GM18868 (cell line): Measurements from ENCODE around the gene CD93.

Source experiments
- ATAC-seq: cut with Tn5 transposase; IDR thresholded peaks from one replicate; pipeline ENCODE4 v1.9.1; 2021; ENCODE audit warnings: mild to moderate bottlenecking, moderate library complexity; ENCODE audit not compliant: unreplicated experiment

The CD93 gene

GRCh38 chr20:23084282-23084844, 1.8 kb downstream of the CD93 start:
- no peak for ATAC-seq

GRCh38 chr20:23083553-23084220, 2.4 kb downstream of the CD93 start:
- no peak for ATAC-seq

DNA sequence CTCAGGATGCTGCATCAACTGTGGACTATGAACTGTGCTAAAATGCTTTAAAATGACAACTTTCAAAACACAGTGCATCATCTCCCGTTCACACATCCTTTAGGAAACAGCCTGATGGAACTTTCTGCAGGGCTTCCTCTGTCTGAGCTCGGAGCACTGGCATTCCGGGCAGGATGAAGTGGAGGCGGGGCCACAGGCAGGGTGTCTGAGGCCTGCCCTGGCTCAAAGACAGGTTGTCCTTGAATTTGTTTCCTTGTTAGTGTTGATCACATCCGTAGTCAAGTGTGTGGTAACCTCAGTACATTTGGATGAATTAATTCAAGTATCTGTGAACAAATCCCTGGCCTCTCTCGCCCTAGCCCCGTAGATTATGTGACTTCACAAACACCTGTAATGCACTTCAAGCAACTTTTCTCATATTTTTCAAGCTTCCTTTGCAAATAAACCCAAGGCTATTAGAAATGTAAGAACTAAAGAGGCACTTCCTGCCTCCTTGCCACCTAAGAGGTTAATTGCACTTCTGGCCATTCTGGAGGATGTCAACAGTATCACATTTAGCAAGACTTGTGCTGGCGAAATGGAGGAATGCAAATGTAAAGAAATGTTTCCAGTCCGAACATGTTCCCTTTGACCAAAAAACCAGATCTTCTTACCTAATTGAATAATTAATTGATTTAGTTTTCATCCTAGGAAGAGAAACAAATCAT, 3.1 kb downstream of the CD93 start:
- no peak for ATAC-seq

GRCh38 chr20:23081263-23081819, 4.8 kb downstream of the CD93 start:
- ATAC-seq, result no peak

DNA sequence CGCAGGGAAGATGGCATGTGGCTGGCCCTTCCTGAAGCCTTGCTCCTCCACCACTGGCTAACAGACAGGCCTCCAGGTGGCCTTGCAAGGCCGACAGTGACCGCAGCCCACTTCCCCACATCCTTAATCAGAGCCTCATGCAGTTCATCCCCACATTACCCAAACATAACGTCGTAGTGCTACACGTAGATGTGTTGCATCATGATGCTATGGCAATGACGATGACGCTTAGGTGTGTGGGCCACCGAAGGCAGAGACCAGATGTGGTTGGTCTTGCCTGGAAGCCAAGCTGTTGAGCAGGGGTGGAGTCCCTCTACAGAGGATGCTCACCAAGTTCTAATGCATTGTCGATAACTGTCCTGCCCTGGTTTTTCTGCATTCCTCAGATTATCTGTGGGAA, 5.6 kb downstream of the CD93 start:
- ATAC-seq, result no peak

DNA sequence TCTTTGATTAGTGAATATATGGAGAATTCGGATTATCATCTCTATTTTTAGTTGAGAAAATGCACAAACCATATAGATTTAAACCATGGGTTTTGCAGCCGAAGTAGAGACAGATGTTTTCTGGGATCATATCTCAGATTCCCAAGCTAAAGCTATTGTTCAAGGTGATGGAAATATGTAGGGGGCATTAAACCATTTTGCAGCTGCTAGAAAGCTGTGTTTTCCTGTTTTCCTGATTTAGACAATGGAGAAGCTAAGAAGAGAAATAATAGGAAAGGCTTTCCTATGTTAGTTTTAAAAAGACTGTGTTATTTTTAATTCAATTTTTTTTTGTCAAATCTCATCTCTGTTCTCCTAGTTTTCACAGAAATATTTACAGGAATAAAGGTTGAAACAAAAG, 6.2 kb downstream of the CD93 start:
- no peak for ATAC-seq

- ATAC-seq, result no peak
Observed at GRCh38 chr20:23079016-23079351, 7.1 kb downstream of the CD93 start.

DNA sequence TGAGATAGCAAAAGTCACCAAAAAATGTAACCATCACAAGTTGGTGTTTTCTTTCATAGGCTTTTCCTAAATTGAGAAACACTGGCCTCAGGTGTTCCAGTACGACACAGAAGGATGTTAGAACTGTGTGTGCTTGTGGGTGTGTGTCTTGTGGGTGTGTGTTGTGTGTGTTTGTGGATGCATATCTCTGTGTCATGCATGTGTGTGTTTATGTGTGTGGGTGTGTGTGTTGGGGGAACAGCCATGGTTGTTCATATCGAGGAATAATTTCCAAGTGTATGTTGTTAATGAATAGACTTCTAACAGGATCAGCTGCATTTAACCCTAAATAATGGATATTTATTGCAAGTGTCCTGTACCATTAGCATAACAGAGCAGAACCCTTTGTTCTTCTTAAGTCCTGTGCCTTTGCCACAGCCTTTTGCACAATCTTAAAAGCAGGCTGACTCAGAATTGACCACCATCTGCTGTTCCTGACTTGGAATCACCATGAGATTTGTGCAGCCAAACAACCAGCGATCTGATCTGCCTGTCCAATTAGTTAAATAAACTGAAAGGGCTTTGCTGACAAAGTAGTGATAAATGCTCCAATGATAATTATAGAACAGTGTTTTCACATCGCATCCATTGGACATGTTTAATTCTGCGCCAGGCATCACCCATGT, 7.6 kb downstream of the CD93 start:
- no peak for ATAC-seq

GRCh38 chr20:23077277-23077676, 8.8 kb downstream of the CD93 start:
- ATAC-seq, result no peak

GRCh38 chr20:23074052-23074451, 12.1 kb downstream of the CD93 start:
- no peak for ATAC-seq

DNA sequence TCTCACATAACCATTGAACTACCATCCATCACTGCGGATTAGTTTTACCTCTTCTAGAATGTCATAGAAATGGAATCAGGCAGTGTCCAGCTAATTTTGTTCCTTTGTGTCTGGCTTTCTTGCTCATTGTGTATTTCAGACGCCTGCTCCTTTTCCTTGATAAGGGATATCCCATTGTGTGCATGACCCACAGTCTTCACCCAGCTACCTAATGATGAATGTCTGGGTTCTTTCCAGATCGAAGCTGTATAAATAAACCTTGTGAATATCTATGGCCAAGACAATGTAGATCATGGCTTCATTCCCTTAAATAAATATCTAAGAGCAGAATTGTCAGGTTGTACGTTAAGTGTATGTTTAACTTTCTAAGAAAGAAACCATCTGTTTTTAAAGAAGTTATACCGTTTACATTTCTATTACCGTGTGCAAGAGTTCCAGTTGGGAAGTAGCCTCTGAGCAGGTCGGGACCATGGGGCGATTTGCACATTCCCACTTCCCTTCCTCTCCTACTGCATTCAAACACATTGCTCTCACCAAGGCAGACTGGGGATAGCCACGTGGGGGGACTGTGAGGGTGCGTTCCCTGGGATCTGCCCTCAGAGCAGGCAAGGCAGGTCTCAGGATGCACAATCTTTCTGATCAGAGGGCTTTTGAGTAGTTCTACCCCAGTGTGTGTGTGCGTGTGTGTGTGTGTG, 13.1 kb downstream of the CD93 start:
- no peak for ATAC-seq

DNA sequence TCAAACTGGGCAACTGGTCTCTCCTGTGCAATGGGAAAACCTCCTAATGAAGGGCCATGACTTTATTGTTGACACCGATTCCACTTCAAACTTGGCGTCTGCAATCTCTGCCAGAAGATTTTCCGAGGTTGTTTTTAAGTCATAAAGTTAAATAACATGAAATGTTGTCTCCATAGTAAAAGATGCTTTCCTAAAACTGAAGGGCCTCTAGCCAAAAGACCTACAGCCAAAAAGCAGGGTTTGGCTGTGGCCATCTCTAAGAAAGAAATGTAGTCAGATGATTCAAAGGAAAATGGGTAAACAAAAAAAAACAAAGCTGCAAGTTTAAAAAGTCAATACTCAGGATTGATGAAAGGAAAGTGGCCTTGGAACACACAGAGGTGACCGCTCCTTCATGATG, 14.1 kb downstream of the CD93 start:
- ATAC-seq, result no peak

DNA sequence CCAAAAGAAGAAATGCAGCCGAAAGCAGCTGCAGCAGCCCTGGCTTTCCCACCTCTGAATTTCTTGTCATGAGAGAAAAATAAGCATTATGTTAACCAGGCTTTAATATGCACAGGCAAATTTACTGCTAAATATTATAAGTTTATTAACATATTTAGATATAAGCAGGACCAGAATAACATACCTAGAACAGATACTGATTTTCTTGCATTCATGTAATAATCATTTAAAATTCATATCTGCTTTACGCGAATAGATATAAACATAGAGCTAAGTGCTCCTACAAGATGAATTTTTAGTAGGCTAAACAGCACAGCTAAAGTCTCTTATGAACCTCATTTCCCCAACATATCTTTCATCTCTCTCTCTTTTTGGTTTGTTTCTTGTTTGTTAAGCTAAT, 14.7 kb downstream of the CD93 start:
- ATAC-seq, result no peak

DNA sequence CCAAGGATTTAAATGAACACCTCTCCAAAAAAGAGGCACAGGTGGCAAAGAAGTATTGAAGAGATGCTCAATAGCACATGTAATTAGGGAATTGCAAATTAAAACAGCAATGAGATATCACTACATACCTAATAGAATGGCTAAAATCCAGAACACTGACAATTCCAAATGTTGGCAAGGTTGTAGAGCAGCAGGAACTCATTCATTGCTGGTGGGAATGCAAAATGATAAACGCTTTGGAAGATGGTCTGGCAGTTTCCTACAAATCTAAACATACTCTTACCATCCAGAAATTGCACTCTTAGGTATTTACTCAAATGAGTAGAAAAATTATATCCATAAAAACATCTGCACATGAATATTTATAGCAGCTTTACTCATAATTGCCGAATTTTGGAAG, 17.0 kb downstream of the CD93 start:
- no peak for ATAC-seq

GRCh38 chr20:23068283-23068682, 17.8 kb downstream of the CD93 start:
- peak; percentile 67 for ATAC-seq

GRCh38 chr20:23066772-23067171, 19.4 kb downstream of the CD93 start:
- no peak for ATAC-seq

GRCh38 chr20:23065266-23066201, 20.6 kb downstream of the CD93 start:
- ATAC-seq, result no peak

- ATAC-seq, result no peak
Observed at GRCh38 chr20:23063581-23063980, 22.5 kb downstream of the CD93 start.

DNA sequence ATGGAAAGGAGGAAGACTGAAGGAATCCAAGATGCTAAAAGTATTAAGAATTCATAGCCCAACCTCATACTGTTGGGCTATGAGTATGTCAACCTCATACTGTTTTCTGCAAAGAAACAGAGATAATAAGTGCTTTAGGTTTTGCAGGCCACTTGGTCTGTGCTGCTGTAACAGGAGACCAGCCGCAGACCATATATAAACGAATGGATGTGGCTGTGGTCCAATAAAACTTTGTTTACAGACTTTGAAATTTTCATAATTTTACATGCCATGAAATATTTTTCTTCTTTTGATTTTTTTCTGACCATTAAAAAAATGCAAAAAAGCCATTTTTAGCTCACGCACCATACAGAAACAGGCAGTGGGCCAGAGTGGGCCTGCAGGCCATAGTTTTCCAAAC, 23.0 kb downstream of the CD93 start:
- ATAC-seq, result no peak

DNA sequence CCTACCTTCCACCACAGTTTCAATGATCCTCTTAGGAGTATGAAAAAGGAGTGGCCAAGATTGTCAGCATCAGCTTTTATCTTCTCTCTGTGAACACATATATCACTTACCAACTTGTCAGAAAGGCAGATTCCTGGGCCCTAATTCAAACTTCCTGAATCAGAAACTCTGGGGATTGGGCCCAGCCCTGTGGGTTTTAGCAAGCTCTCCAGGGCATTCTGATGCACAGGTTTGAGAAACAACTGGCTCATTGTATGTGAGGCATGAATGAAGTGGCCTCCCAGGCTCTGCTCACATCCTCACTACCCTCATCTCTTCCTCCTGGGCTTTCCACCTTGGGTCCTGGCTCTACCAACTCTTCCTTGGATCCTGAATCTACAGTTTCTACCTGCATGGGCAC, 23.5 kb downstream of the CD93 start:
- ATAC-seq, result no peak
